ENCODE data around the gene DDX1.

The DDX1 gene

DNA sequence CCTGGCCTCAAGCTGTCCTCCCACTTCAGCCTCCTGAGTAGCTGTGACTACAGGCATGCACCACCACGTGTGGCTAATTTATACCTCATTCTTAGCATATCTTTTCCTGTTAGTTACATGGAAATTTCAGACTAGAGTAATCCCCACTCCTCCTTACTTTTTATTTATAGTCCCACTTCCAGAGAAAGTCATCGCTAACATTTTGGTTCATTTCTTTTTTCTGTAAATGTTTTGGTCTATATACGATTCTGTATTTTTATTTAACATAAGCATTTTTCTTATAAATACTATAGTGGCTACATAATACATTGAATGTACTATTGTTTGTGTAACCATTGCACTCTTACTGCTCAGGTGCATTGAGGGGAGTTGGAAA is 42.3 kb downstream of the DDX1 start:
- no peak overlapping the region for H3K4me3 ChIP-seq (ENCODE audit: low read depth in 1 of 5, low read length in 5 of 5)
- no peaks in the 10 kb centered on the region for H3K27me3 ChIP-seq (ENCODE audit: control insufficient read depth in 5 of 5, insufficient read depth in 4 of 5, low read length in 5 of 5)
- no peak overlapping the region for H3K27ac ChIP-seq (ENCODE audit: low read depth, low read length)
- H3K9me3 ChIP-seq (ENCODE audit: control insufficient read depth in 5 of 5, low read length in 5 of 5) = no peaks in the 10 kb centered on the region
- peaks cover 0 to 11% (median 4%) of the 10 kb centered on the region in 5 donors for H3K4me1 ChIP-seq (ENCODE audit: control insufficient read depth in 5 of 5, insufficient read depth in 5 of 5, low read length in 5 of 5)
- H3K9ac ChIP-seq (ENCODE audit: low read length in 5 of 5) = no peak overlapping the region
- H3K36me3 ChIP-seq (ENCODE audit: control insufficient read depth in 5 of 5, insufficient read depth in 5 of 5, low read length in 5 of 5) = peaks cover 44 to 60% (median 55%) of the 10 kb centered on the region in 5 donors

DNA sequence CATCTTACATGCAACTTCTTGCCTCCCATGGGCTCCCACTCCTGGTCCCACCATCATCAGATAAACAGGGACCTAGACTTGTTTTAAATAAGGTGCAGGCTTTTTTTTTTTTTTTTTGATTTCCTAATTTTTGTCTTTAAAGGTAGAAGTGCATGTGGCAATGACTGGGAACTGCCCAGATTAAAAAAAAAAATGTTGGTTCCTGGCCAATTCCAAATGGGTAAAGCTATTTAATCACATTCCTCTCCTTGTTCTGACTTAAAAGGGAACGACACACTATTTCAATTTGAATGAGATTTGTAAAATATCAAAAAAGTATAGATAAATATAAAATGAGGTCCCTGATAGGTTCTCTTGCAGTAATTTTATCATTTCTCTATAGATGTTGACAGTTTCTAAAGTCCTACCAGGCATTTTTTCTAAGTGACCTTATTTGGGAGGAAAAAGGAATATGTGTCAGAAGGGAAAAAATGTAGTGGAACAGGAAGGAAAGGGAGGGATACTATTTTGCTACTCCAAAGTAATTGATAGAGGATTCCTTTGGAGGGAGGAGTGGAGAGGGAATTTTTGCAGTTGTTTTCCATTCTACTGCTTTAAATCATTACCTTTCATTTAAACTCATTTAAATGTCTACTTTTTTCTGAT is 43.3 kb downstream of the DDX1 start:
- peaks cover 38 to 52% (median 45%) of the 10 kb centered on the region in 5 donors for H3K36me3 ChIP-seq (ENCODE audit: control insufficient read depth in 5 of 5, insufficient read depth in 5 of 5, low read length in 5 of 5)

DNA sequence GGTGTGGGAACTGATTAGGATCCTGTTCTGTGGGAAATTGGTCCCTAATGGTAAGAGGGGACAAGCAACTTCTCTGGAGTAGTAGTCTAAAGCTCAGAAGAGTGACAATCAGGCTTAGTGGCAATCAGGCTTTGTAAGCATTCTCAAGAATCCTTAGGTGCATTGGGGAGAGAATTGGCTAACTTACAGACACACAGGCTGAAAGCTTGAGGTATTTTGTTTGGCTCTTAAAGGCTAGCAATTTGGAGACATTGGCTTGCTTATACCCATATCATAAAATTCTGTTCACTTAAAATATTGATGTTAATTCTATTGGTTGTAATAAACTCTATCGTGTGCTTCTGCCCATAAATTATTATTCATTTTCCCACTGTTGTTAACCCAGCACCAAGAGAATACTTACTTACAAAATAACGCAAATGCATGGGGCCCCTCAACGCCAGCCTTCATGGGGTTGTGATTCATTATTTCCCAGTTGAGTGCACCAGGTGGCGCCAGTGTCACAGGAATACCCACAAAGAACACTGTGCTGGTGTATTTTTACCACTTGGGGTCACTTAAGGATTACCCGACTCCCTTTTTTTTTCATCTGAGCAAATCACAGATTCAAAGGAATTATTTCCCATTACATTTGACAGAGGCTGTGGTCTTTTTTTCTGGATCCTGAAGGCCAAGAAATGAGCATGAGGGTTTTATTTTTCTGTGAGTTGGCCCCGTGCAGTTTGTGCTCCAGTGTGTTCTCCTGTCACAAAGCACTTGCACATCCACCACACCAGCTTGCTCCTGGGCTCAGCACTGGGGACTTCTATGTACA is 45.5 kb downstream of the DDX1 start:
- Histone ChIP-seq H3K27ac (ENCODE audit: low read depth, low read length) (no peak overlapping the region), H3K9ac (ENCODE audit: low read length in 5 of 5) (no peak overlapping the region), H3K9me3 (ENCODE audit: control insufficient read depth in 5 of 5, low read length in 5 of 5) (peaks cover 0 to 6% (median 0%) of the 10 kb centered on the region in 5 donors), H3K27me3 (ENCODE audit: control insufficient read depth in 5 of 5, insufficient read depth in 4 of 5, low read length in 5 of 5) (no peaks in the 10 kb centered on the region), H3K4me3 (ENCODE audit: low read depth in 1 of 5, low read length in 5 of 5) (no peak overlapping the region), H3K36me3 (ENCODE audit: control insufficient read depth in 5 of 5, insufficient read depth in 5 of 5, low read length in 5 of 5) (peaks cover 18 to 35% (median 31%) of the 10 kb centered on the region in 5 donors), H3K4me1 (ENCODE audit: control insufficient read depth in 5 of 5, insufficient read depth in 5 of 5, low read length in 5 of 5) (peaks cover 0 to 17% (median 9%) of the 10 kb centered on the region in 5 donors)

More for the DNA sequence above, 43.3 kb downstream of the DDX1 start:
- Histone ChIP-seq H3K4me1 (ENCODE audit: control insufficient read depth in 5 of 5, insufficient read depth in 5 of 5, low read length in 5 of 5) (peaks cover 0 to 12% (median 5%) of the 10 kb centered on the region in 5 donors), H3K9me3 (ENCODE audit: control insufficient read depth in 5 of 5, low read length in 5 of 5) (no peaks in the 10 kb centered on the region), H3K9ac (ENCODE audit: low read length in 5 of 5) (no peak overlapping the region), H3K4me3 (ENCODE audit: low read depth in 1 of 5, low read length in 5 of 5) (no peak overlapping the region), H3K27ac (ENCODE audit: low read depth, low read length) (no peak overlapping the region), H3K27me3 (ENCODE audit: control insufficient read depth in 5 of 5, insufficient read depth in 4 of 5, low read length in 5 of 5) (no peaks in the 10 kb centered on the region)

DNA sequence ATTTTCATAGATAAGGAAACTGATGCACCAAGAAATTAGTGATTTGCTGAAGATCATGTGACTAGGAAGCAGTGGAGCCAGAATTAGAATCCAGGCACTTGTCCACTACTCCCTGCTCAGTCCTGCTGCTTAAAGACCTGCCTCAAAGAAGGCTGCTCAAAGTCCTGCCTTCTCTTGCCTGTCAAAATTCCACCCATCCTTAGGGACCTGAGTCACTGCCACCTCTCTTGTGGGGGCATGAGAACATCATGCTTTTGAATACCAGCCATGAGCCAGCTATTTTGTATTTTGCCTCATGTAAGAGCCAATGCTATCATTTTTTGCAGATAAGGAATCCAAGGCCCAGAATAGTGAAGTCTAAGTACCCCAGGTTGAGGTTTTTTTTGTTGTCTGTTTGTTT is 47.1 kb downstream of the DDX1 start:
- peaks cover 0 to 17% (median 9%) of the 10 kb centered on the region in 5 donors for H3K4me1 ChIP-seq (ENCODE audit: control insufficient read depth in 5 of 5, insufficient read depth in 5 of 5, low read length in 5 of 5)

DNA sequence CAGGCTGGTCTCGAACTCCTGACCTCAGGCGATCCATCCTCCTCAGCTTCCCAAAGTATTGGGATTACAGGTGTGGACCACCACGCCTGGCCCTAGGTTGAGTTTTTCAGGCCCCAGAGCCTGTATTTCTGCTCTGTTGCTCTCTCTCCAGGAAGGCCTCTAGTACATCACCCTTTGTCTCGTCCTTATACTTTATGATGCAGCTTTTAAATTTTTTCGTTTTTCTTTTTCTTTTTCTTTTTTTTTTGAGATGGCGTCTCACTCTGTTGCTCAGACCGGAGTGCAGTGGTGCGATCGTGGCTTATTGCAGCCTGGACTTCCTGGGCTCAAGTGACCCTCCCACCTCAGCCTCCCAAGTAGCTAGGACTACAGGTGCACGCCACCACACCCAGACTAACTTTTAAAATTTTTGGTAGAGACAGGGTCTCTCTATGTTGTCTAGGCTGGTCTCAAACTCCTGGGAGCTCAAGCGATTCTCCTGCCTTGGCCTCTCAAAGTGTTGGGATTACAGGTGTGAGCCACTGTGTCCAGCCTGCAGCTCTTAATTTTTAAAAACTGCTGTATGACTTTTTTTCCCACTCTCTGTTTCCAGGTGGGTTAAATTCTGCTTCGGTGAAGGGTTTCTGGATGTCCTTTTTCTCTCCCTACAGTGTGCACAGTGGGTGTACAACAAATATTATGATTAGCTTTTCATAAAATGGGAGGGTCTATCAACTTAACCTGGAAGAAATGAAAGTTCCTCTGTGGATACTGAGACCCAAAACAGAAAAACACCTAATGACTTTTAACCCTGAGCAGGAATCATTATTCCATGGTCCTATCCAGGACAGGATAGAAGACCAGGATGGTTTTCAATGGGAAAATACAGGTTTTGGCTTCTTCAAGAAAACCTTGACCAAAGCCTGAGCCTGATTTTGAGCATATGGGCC is 47.9 kb downstream of the DDX1 start:
- Histone ChIP-seq H3K27ac (ENCODE audit: low read depth, low read length) (no peak overlapping the region), H3K9me3 (ENCODE audit: control insufficient read depth in 5 of 5, low read length in 5 of 5) (peaks cover 0 to 6% (median 0%) of the 10 kb centered on the region in 5 donors), H3K36me3 (ENCODE audit: control insufficient read depth in 5 of 5, insufficient read depth in 5 of 5, low read length in 5 of 5) (peaks cover 0 to 18% (median 9%) of the 10 kb centered on the region in 5 donors), H3K4me1 (ENCODE audit: control insufficient read depth in 5 of 5, insufficient read depth in 5 of 5, low read length in 5 of 5) (peaks cover 0 to 17% (median 9%) of the 10 kb centered on the region in 5 donors), H3K9ac (ENCODE audit: low read length in 5 of 5) (no peak overlapping the region), H3K27me3 (ENCODE audit: control insufficient read depth in 5 of 5, insufficient read depth in 4 of 5, low read length in 5 of 5) (no peaks in the 10 kb centered on the region), H3K4me3 (ENCODE audit: low read depth in 1 of 5, low read length in 5 of 5) (no peak overlapping the region)

More for the DNA sequence above, 47.1 kb downstream of the DDX1 start:
- Histone ChIP-seq H3K9me3 (ENCODE audit: control insufficient read depth in 5 of 5, low read length in 5 of 5) (peaks cover 0 to 6% (median 0%) of the 10 kb centered on the region in 5 donors), H3K36me3 (ENCODE audit: control insufficient read depth in 5 of 5, insufficient read depth in 5 of 5, low read length in 5 of 5) (peaks cover 3 to 25% (median 16%) of the 10 kb centered on the region in 5 donors), H3K4me3 (ENCODE audit: low read depth in 1 of 5, low read length in 5 of 5) (no peak overlapping the region), H3K27ac (ENCODE audit: low read depth, low read length) (no peak overlapping the region), H3K27me3 (ENCODE audit: control insufficient read depth in 5 of 5, insufficient read depth in 4 of 5, low read length in 5 of 5) (no peaks in the 10 kb centered on the region), H3K9ac (ENCODE audit: low read length in 5 of 5) (no peak overlapping the region)

DNA sequence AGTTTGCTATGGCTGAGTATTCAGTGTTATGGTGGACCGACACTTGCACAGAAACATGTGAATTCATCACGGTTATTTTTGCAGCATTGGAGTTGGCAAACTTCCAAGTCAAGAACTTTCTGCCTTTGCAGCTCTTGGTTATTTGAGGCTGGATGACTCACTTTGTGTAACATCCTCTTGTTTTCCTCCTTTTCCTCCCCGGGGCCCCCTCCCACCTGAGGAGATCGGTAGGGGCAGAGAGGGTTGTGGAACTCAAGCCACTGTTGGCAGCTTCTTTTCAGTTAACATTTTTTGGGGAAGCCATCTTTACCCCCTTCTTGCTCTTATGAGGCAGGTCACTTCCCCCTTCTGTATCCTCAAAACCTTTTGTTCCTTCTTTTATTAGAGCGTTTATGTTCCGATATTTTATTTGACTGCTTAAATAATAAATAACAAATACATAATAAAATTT is 48.6 kb downstream of the DDX1 start:
- H3K4me3 ChIP-seq (ENCODE audit: low read depth in 1 of 5, low read length in 5 of 5) = no peak overlapping the region
- H3K9me3 ChIP-seq (ENCODE audit: control insufficient read depth in 5 of 5, low read length in 5 of 5) = peaks cover 0 to 6% (median 0%) of the 10 kb centered on the region in 5 donors
- H3K9ac ChIP-seq (ENCODE audit: low read length in 5 of 5) = no peak overlapping the region
- peaks cover 0 to 17% (median 9%) of the 10 kb centered on the region in 5 donors for H3K4me1 ChIP-seq (ENCODE audit: control insufficient read depth in 5 of 5, insufficient read depth in 5 of 5, low read length in 5 of 5)
- no peak overlapping the region for H3K27ac ChIP-seq (ENCODE audit: low read depth, low read length)
- no peaks in the 10 kb centered on the region for H3K27me3 ChIP-seq (ENCODE audit: control insufficient read depth in 5 of 5, insufficient read depth in 4 of 5, low read length in 5 of 5)
- H3K36me3 ChIP-seq (ENCODE audit: control insufficient read depth in 5 of 5, insufficient read depth in 5 of 5, low read length in 5 of 5) = peaks cover 0 to 16% (median 8%) of the 10 kb centered on the region in 5 donors

DNA sequence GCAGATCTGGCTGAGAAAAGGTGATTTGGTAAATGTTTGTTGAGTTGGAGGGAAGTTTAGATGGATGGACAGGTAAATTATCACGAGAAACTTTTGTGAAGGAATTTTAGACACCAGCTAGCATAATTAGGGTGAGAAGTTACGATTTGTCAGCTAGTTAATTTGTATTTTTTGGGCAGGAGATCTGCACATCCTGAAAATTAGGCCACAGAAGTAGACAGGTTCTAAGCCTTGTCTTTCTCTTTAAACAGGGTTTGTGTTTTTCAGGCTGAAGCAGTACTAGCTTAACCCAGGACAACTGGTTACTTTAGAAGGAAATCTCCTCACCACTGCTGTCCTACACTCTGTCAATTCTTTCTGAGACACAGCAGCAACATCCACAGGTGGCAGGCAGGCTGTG is 49.1 kb downstream of the DDX1 start:
- H3K27me3 ChIP-seq (ENCODE audit: control insufficient read depth in 5 of 5, insufficient read depth in 4 of 5, low read length in 5 of 5) = no peaks in the 10 kb centered on the region
- H3K36me3 ChIP-seq (ENCODE audit: control insufficient read depth in 5 of 5, insufficient read depth in 5 of 5, low read length in 5 of 5) = peaks cover 0 to 11% (median 8%) of the 10 kb centered on the region in 5 donors
- peaks cover 0 to 6% (median 0%) of the 10 kb centered on the region in 5 donors for H3K9me3 ChIP-seq (ENCODE audit: control insufficient read depth in 5 of 5, low read length in 5 of 5)
- no peak overlapping the region for H3K27ac ChIP-seq (ENCODE audit: low read depth, low read length)
- peaks cover 0 to 17% (median 9%) of the 10 kb centered on the region in 5 donors for H3K4me1 ChIP-seq (ENCODE audit: control insufficient read depth in 5 of 5, insufficient read depth in 5 of 5, low read length in 5 of 5)
- H3K4me3 ChIP-seq (ENCODE audit: low read depth in 1 of 5, low read length in 5 of 5) = no peak overlapping the region
- H3K9ac ChIP-seq (ENCODE audit: low read length in 5 of 5) = no peak overlapping the region

DNA sequence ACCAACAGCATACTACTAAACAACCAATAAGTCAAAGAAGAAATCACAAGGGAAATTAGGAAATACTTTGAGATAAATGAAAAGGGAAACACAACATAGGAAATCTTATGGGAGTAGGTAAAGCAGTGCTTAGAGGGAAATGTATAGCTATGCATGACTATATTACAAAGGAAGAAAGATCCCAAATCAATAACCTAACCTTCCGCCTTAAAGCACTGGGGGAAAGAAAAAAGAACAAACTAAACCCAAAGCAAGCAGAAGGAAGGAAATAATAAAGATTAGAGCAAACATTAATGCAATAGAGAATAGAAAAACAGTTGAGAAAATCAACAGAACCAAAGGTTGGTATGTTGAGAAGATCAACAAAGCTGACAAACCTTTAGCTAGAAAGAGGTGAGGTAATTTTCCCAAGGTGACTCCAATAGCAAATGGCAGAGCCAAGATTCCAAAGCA is 49.9 kb downstream of the DDX1 start:
- no peaks in the 10 kb centered on the region for H3K27me3 ChIP-seq (ENCODE audit: control insufficient read depth in 5 of 5, insufficient read depth in 4 of 5, low read length in 5 of 5)
- no peak overlapping the region for H3K27ac ChIP-seq (ENCODE audit: low read depth, low read length)
- no peak overlapping the region for H3K4me3 ChIP-seq (ENCODE audit: low read depth in 1 of 5, low read length in 5 of 5)
- peaks cover 0 to 6% (median 0%) of the 10 kb centered on the region in 5 donors for H3K9me3 ChIP-seq (ENCODE audit: control insufficient read depth in 5 of 5, low read length in 5 of 5)
- peaks cover 0 to 17% (median 9%) of the 10 kb centered on the region in 5 donors for H3K4me1 ChIP-seq (ENCODE audit: control insufficient read depth in 5 of 5, insufficient read depth in 5 of 5, low read length in 5 of 5)
- peaks cover 0 to 11% (median 5%) of the 10 kb centered on the region in 5 donors for H3K36me3 ChIP-seq (ENCODE audit: control insufficient read depth in 5 of 5, insufficient read depth in 5 of 5, low read length in 5 of 5)
- no peak overlapping the region for H3K9ac ChIP-seq (ENCODE audit: low read length in 5 of 5)

DNA sequence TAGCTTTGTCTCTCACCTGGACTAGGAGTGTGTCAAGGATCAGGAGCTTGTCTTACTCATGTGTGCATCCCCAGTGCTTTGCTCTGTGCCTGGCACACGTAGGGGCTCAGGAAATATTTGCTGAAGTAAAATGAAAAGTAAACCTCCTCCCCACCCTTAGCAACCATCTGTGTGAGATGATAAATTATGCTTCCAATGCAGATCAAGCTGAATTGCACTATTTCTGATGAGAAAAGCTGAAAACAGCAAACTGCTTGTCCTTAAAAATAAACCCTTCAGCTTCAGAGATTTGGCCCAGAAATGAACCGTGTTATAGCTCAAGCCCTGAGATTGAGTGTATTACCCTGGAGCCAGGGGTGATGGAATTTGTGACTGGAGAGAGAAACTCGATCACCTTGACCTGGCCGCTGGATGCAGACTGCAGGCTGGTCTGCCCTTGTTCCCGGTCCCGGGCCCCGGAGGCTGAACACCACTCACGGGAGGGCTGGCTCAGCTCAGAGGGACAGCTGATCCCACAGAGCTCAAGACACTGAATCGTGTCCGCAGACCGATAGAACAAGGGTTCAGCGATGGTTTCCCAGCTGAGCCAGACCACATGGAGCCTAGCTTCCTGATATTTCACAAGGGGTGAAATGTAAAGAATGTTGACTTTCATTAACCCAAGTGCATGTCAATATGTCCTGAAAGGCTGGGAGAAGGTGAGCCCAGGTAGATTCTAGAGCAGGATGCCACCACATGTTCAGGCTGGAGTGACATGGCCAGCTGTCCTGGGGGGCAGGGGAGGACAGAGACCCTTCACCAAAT is 50.5 kb downstream of the DDX1 start:
- Histone ChIP-seq H3K9ac (ENCODE audit: low read length in 5 of 5) (no peak overlapping the region), H3K4me3 (ENCODE audit: low read depth in 1 of 5, low read length in 5 of 5) (no peak overlapping the region), H3K27ac (ENCODE audit: low read depth, low read length) (no peak overlapping the region), H3K9me3 (ENCODE audit: control insufficient read depth in 5 of 5, low read length in 5 of 5) (peaks cover 0 to 6% (median 0%) of the 10 kb centered on the region in 5 donors), H3K36me3 (ENCODE audit: control insufficient read depth in 5 of 5, insufficient read depth in 5 of 5, low read length in 5 of 5) (peaks cover 0 to 8% (median 5%) of the 10 kb centered on the region in 5 donors), H3K27me3 (ENCODE audit: control insufficient read depth in 5 of 5, insufficient read depth in 4 of 5, low read length in 5 of 5) (no peaks in the 10 kb centered on the region), H3K4me1 (ENCODE audit: control insufficient read depth in 5 of 5, insufficient read depth in 5 of 5, low read length in 5 of 5) (peaks cover 0 to 17% (median 9%) of the 10 kb centered on the region in 5 donors)
